ENCODE data around the gene SLC15A3. TPM values are rescaled to one million over a fixed set of nuclear protein-coding genes. Genes with fewer than 3 reads are reported as not detected.

The SLC15A3 gene
- total RNA-seq, 4 donors from 2014 or later: 32.2 to 94.4 (median 64.8) TPM

- H3K36me3 ChIP-seq: no peaks in the 10 kb centered on the region
- no peaks in the 10 kb centered on the region for H3K9me3 ChIP-seq
- 86 to 88% methylated on average over 7 of the region's 7 CpGs for WGBS, 2 donors
- H3K27me3 ChIP-seq: peaks cover 0 to 3% of the 10 kb centered on the region in 2 donors
- peaks cover 0 to 8% (median 0%) of the 10 kb centered on the region in 4 donors for H3K4me1 ChIP-seq
- no peak overlapping the region for H3K4me3 ChIP-seq
- TF ChIP-seq, protein P1, sequence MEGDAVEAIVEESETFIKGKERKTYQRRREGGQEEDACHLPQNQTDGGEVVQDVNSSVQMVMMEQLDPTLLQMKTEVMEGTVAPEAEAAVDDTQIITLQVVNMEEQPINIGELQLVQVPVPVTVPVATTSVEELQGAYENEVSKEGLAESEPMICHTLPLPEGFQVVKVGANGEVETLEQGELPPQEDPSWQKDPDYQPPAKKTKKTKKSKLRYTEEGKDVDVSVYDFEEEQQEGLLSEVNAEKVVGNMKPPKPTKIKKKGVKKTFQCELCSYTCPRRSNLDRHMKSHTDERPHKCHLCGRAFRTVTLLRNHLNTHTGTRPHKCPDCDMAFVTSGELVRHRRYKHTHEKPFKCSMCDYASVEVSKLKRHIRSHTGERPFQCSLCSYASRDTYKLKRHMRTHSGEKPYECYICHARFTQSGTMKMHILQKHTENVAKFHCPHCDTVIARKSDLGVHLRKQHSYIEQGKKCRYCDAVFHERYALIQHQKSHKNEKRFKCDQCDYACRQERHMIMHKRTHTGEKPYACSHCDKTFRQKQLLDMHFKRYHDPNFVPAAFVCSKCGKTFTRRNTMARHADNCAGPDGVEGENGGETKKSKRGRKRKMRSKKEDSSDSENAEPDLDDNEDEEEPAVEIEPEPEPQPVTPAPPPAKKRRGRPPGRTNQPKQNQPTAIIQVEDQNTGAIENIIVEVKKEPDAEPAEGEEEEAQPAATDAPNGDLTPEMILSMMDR (IDR thresholded peaks at IDR 0.05): no peak
- no peak for TF ChIP-seq POLR2A (IDR thresholded peaks at IDR 0.05)
- TF ChIP-seq EP300 (IDR thresholded peaks at IDR 0.05): no peak
- DNase-seq (ENCODE audit: low spot score in 2 of 2): no peak
- no peak overlapping the region for H3K27ac ChIP-seq
Observed at GRCh38 chr11:60960405-60960804, 8.4 kb upstream of the SLC15A3 start.

GRCh38 chr11:60959431-60959830, 7.5 kb upstream of the SLC15A3 start:
- Histone ChIP-seq H3K4me1 (peaks cover 0 to 8% (median 0%) of the 10 kb centered on the region in 4 donors), H3K4me3 (no peak overlapping the region), H3K27me3 (peaks cover 0 to 3% of the 10 kb centered on the region in 2 donors), H3K27ac (no peak overlapping the region), H3K36me3 (no peaks in the 10 kb centered on the region), H3K9me3 (no peaks in the 10 kb centered on the region)
- no peak for DNase-seq (ENCODE audit: low spot score in 2 of 2)
- 64% methylated on average over 6 of the region's 6 CpGs for WGBS, 2 donors
- TF ChIP-seq POLR2A (IDR thresholded peaks at IDR 0.05): no peak
- TF ChIP-seq EP300 (IDR thresholded peaks at IDR 0.05): no peak
- TF ChIP-seq, protein P1 (IDR thresholded peaks at IDR 0.05): no peak

GRCh38 chr11:60957188-60957587, 5.2 kb upstream of the SLC15A3 start:
- no peak for TF ChIP-seq EP300 (IDR thresholded peaks at IDR 0.05)
- TF ChIP-seq POLR2A (IDR thresholded peaks at IDR 0.05): no peak
- TF ChIP-seq, protein P1 (IDR thresholded peaks at IDR 0.05): no peak
- peaks cover 0 to 11% (median 2%) of the 10 kb centered on the region in 4 donors for H3K4me1 ChIP-seq
- H3K9me3 ChIP-seq: no peaks in the 10 kb centered on the region
- H3K4me3 ChIP-seq: no peak overlapping the region
- WGBS, 2 donors: 64 to 76% methylated on average over 4 of the region's 4 CpGs
- peaks cover 0 to 3% of the 10 kb centered on the region in 2 donors for H3K27me3 ChIP-seq
- no peaks in the 10 kb centered on the region for H3K36me3 ChIP-seq
- no peak overlapping the region for H3K27ac ChIP-seq
- DNase-seq (ENCODE audit: low spot score in 2 of 2): no peak

- Histone ChIP-seq H3K9me3 (no peaks in the 10 kb centered on the region), H3K27me3 (no peaks in the 10 kb centered on the region), H3K27ac (no peak overlapping the region), H3K4me1 (peaks cover 0 to 17% (median 4%) of the 10 kb centered on the region in 4 donors), H3K4me3 (no peak overlapping the region), H3K36me3 (no peaks in the 10 kb centered on the region)
- WGBS, 2 donors: 59 to 61% methylated on average over 5 of the region's 5 CpGs
- TF ChIP-seq EP300 (IDR thresholded peaks at IDR 0.05): no peak
- no peak for TF ChIP-seq POLR2A (IDR thresholded peaks at IDR 0.05)
- TF ChIP-seq, protein P1 (IDR thresholded peaks at IDR 0.05): no peak
- no peak for DNase-seq (ENCODE audit: low spot score in 2 of 2)
Observed at GRCh38 chr11:60955571-60955970, 3.6 kb upstream of the SLC15A3 start.

DNA sequence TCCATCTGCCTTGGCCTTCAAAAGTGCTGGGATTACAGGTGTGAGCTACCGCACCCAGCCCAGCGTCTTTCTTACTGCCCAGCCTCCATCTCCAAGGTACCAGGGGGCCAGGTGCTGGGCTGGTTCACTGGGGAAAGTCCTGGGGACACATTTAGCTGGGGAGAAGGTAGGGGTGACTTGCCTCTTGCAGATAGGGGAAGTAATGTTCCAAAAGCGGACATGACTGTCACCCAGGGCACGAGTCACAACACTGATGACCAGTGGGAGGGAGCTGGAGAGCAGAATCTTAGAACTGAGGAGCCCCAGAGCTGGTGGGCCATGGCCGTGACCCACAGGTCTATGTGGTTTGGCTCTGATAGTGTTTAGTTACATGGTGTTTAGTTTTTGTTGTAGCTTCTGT, 2.4 kb upstream of the SLC15A3 start:
- H3K36me3 ChIP-seq: no peaks in the 10 kb centered on the region
- DNase-seq (ENCODE audit: low spot score in 2 of 2): no peak
- 79 to 92% methylated on average over 5 of the region's 5 CpGs for WGBS, 2 donors

More for the DNA sequence above, 2.4 kb upstream of the SLC15A3 start:
- no peaks in the 10 kb centered on the region for H3K9me3 ChIP-seq
- TF ChIP-seq EP300 (IDR thresholded peaks at IDR 0.05) (no peak), POLR2A (IDR thresholded peaks at IDR 0.05) (no peak)
- TF ChIP-seq, protein P1 (IDR thresholded peaks at IDR 0.05): no peak
- no peaks in the 10 kb centered on the region for H3K27me3 ChIP-seq
- no peak overlapping the region for H3K4me3 ChIP-seq
- peaks cover 0 to 29% (median 8%) of the 10 kb centered on the region in 4 donors for H3K4me1 ChIP-seq
- peak overlapping the region in 2 of 4 donors; percentile 57 to 98 for H3K27ac ChIP-seq
